Activated CD4-positive, alpha-beta T cell treated with anti-CD3 and anti-CD28 coated beads, Interleukin-2, amount 10 ng/mL, durations not matched to agents 7 days and 5 days (primary cell): ENCODE data around the gene CCSER1. TPM values are rescaled to one million over a fixed set of nuclear protein-coding genes. Genes with fewer than 3 reads are reported as not detected.
"Not testable (repeated sequence)": the region's sequence is repeated elsewhere in the genome, so short reads cannot be mapped to it uniquely, and the experiment has no call there.

Experiments used
- CTCF ChIA-PET: fragments of 350-600 bp; sonication (Branson Sonifier 250); formaldehyde crosslinking; loops from one replicate; lab custom pipeline; 2021; ENCODE audit warnings: antibody characterized with exemption; lab: Charles Lee
- POLR2A ChIA-PET: fragments of 350-600 bp; sonication (Branson Sonifier 250); formaldehyde crosslinking; loops from one replicate; lab custom pipeline; 2021; ENCODE audit warnings: antibody characterized with exemption; lab: Charles Lee
- DNase-seq: peaks from one replicate; pipeline ENCODE4 v3.0.0-alpha.2; 2020
- H3K27ac Mint-ChIP-seq: one replicate; pipeline ENCODE4 v1.8.0; 2021; ENCODE audit warnings: mild to moderate bottlenecking, moderate library complexity, mixed read lengths
- H3K27me3 Mint-ChIP-seq: one replicate; pipeline ENCODE4 v1.8.0; 2021; ENCODE audit warnings: mixed read lengths
- H3K36me3 Mint-ChIP-seq: one replicate; pipeline ENCODE4 v1.8.0; 2021; ENCODE audit warnings: low read depth, mixed read lengths
- H3K4me1 Mint-ChIP-seq: one replicate; pipeline ENCODE4 v1.8.0; 2021; ENCODE audit warnings: mixed read lengths
- H3K4me3 Mint-ChIP-seq: one replicate; pipeline ENCODE4 v1.8.0; 2021; ENCODE audit warnings: mild to moderate bottlenecking, moderate library complexity, mixed read lengths
- H3K9me3 Mint-ChIP-seq: one replicate; pipeline ENCODE4 v1.8.0; 2021; ENCODE audit warnings: mixed read lengths
- total RNA-seq, 2 experiments: library from RNA; stranded (reverse); gene quantifications; one replicate each; pipeline ENCODE4 v1.2.3, GENCODE V29; 2021

CCSER1 gene
- total RNA-seq, 2 experiments from 2014 or later: 0.15 TPM; not detected in 1

DNA sequence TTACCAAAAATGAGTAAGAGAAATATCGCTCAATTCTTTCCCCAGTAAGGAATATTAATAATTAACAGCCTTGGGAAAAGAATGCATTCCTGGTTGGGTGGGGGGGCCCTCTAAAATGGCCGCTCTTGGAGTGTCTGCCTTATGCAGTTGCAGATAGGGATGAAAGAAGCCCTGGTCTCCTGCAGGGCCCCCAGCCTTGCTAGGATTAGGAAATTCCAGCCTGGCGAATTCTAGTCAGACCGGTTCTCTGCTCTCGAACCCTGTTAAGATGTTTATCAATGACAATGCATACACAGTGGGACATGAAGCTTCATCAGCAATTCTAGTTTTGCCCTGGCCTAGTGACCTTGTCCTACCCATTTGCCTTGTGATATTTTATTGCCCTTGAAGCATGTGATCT lies 1128.8 kb downstream of the CCSER1 start:
- Mint-ChIP-seq H3K27me3 (no peaks in the 10 kb centered on the region), H3K27ac (no peak overlapping the region), H3K4me3 (no peak overlapping the region), H3K36me3 (no peaks in the 10 kb centered on the region), H3K9me3 (no peaks in the 10 kb centered on the region), H3K4me1 (no peaks in the 10 kb centered on the region)
- DNase-seq: no peak
- ChIA-PET CTCF (no interaction called here), POLR2A (no interaction called here)

DNA sequence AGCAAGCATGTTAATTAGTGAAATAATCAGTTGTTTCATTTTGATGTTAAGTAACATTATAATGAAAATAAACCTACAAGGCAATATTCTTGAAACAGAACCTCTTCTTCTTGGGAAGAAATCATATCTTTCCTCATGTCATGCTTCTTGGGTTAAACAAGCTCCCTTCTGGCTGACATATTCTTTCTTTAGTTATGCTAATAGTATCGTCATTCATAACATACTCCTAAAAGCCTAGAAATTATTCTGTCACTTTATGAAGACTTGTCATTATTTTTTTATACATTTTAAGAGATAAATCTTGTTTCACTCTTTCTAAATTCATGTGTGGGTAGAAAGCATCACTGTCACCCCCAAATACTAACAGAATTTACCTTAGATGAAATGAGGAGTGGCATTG lies 1129.6 kb downstream of the CCSER1 start:
- Mint-ChIP-seq H3K9me3 (no peaks in the 10 kb centered on the region), H3K4me3 (no peak overlapping the region), H3K36me3 (no peaks in the 10 kb centered on the region), H3K27me3 (no peaks in the 10 kb centered on the region), H3K4me1 (no peaks in the 10 kb centered on the region), H3K27ac (no peak overlapping the region)
- ChIA-PET CTCF (no interaction called here), POLR2A (no interaction called here)
- DNase-seq: no peak

DNA sequence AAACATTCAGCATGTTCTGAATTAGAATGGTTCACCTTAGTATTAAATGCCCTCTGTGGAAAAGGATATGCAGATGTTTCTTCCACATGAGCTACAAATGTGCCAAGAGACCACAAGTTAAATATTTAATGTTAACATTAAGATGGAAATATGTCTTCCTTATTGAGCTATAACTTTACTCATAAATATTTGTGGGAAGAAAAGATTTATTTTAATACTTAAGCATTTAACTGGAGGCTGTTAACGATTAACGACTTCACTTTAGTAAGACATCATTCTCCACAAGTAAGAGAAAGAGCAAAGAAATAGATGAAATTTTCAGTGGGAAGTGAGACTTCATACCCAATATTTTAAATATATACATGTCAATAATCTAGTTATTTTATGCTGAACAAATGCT lies 1130.5 kb downstream of the CCSER1 start:
- H3K4me3 Mint-ChIP-seq: no peak overlapping the region
- no peaks in the 10 kb centered on the region for H3K9me3 Mint-ChIP-seq
- H3K27ac Mint-ChIP-seq: no peak overlapping the region
- DNase-seq: no peak
- ChIA-PET POLR2A (no interaction called here), CTCF (no interaction called here)
- no peaks in the 10 kb centered on the region for H3K36me3 Mint-ChIP-seq
- H3K27me3 Mint-ChIP-seq: no peaks in the 10 kb centered on the region
- H3K4me1 Mint-ChIP-seq: no peaks in the 10 kb centered on the region

DNA sequence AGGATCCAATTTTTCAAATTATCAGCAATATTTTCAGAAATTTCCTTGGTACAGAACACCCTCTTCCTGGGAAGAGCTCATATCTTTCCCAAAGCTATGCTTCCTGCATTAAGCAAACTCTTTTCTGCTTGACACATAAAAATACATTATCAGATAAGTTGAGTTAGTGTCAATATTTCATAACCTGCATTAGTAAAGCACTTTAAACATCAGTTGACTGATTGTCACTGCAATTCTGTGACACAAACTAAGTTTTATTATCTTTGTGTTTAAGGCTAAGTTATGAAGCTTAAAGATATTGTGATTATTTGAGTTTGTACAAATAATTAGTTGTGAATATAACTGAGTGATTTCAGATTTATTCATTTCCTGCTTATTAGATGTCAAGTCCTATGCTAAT lies 1131.1 kb downstream of the CCSER1 start:
- H3K36me3 Mint-ChIP-seq: no peaks in the 10 kb centered on the region
- H3K9me3 Mint-ChIP-seq: no peaks in the 10 kb centered on the region
- no peaks in the 10 kb centered on the region for H3K4me1 Mint-ChIP-seq
- ChIA-PET CTCF (no interaction called here), POLR2A (no interaction called here)
- DNase-seq: no peak
- H3K27me3 Mint-ChIP-seq: no peaks in the 10 kb centered on the region
- H3K4me3 Mint-ChIP-seq: no peak overlapping the region
- no peak overlapping the region for H3K27ac Mint-ChIP-seq

DNA sequence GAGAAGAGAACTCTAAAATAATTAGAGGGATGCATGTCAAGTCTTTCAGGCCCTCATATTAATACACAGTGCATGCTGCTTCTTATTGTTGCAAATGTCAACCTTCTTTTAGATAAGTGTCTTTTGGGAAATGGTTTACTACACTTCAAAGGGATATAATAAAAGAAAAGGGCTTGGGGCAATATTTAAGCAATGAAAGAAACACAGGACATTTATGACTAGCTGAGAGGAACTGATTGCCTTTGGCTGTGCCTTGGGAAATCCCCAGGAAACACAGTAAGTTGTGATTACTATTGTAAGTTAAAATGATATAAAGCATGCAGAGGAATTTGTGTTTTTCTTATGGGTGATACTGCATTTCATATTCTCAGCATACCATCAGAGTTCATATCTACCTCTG lies 1140.3 kb downstream of the CCSER1 start:
- Mint-ChIP-seq H3K27me3 (no peaks in the 10 kb centered on the region), H3K4me3 (no peak overlapping the region), H3K4me1 (no peaks in the 10 kb centered on the region), H3K36me3 (no peaks in the 10 kb centered on the region), H3K27ac (no peak overlapping the region), H3K9me3 (peaks cover 7% of the 10 kb centered on the region)
- ChIA-PET CTCF (no interaction called here), POLR2A (no interaction called here)
- DNase-seq: no peak

DNA sequence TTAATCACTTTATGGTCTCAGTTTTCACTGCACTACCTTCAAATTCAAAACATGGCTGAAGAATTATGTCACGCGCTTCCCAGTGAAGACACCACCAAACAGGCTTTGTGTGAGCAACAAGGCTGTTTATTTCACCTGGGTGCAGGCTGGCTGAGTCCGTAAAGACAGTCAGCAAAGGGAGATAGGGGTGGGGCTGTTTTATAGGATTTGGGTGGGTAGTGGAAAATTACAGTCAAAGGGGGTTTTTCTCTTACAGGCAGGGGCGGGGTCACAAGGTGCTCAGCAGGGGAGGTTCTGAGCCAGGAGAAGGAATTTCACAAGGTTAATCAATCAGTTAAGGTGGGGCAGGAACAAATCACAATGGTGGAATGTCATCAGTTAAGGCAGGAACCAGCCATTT lies 1141.3 kb downstream of the CCSER1 start:
- CTCF ChIA-PET, H3K36me3 Mint-ChIP-seq, H3K27me3 Mint-ChIP-seq, DNase-seq, POLR2A ChIA-PET, H3K4me1 Mint-ChIP-seq, H3K9me3 Mint-ChIP-seq, H3K27ac Mint-ChIP-seq, H3K4me3 Mint-ChIP-seq: not testable (repeated sequence)

DNA sequence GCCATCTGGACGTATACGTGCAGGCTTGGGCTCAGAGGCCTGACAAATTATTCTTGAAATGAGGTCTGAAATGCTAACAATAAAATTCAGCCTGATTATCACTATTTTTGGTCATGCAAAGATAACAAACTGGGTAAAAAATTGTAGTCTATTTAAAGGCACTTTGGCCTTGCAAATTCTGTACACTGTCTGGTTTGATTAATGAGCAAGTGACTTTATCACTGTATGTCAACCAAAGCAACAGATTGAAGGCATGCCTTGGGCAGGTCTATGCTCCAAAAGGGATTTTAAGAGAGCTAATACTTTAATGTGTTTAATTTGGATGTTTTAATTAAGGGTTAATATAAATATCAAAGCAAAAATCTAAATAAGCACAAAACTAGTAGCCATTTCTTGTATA lies 1141.7 kb downstream of the CCSER1 start:
- Mint-ChIP-seq H3K4me1 (no peaks in the 10 kb centered on the region), H3K36me3 (no peaks in the 10 kb centered on the region), H3K4me3 (no peak overlapping the region), H3K9me3 (peaks cover 7% of the 10 kb centered on the region), H3K27me3 (no peaks in the 10 kb centered on the region), H3K27ac (no peak overlapping the region)
- DNase-seq: no peak
- CTCF ChIA-PET: no interaction called here
- POLR2A ChIA-PET: no interaction called here

DNA sequence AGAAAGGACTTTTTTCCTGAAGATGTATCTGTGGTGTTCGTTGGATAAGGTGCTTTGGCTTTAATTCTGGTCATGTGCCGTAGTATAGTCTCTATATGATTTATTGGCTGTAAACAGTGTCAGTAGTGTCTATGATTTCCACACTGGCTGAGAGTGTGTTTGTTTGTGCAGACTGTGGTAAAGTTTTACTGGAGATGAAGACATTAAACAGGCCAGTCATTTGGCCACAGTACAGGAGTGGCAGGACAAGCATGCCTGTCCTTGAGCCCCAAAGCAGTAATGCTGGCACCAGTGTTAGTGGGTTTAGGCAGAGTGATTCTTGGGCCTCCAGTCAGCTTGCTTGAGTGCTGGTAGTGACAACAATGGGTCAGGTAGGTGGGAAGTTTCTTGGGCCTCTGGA lies 1152.7 kb downstream of the CCSER1 start:
- CTCF ChIA-PET: no interaction called here
- H3K9me3 Mint-ChIP-seq: peaks cover 19% of the 10 kb centered on the region
- DNase-seq: no peak
- POLR2A ChIA-PET: no interaction called here
- no peak overlapping the region for H3K27ac Mint-ChIP-seq
- H3K36me3 Mint-ChIP-seq: no peaks in the 10 kb centered on the region
- no peak overlapping the region for H3K4me3 Mint-ChIP-seq
- no peaks in the 10 kb centered on the region for H3K27me3 Mint-ChIP-seq
- no peaks in the 10 kb centered on the region for H3K4me1 Mint-ChIP-seq

DNA sequence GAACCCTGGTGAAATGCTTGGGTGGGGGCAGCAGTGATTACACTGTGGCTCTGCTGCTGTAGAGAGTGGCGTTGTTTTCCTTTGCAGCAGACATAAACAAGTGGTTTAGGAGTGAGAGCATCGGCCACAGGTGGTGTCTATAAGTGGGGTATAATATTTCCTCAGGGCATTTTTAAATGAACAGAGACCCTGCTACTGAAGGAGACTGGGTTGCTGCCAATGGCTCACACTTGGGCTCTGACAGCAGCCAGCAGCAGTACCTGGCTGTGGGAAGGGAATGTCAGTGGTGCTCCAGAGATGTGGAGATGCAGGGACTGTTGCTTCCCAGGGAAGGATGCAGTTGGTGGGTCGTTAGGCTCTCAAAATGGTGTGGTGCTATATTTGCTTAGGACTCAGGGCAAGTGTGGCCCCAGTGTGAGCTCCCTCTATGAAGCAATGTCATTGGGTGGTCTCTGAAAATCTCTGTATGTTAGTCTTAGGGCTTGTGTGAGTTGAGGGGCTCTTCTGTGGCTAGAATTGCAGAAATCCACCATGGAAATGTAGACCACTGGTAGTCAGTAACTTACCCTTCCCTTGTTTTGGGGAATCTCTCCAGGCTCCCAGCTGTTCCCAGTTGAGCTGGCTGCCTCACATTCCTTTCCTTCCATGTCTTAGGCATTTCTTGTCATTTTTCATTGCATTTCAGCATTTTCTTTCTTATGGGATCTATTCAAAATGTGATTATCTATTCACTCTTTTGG lies 1153.5 kb downstream of the CCSER1 start:
- no peaks in the 10 kb centered on the region for H3K4me1 Mint-ChIP-seq

DNA sequence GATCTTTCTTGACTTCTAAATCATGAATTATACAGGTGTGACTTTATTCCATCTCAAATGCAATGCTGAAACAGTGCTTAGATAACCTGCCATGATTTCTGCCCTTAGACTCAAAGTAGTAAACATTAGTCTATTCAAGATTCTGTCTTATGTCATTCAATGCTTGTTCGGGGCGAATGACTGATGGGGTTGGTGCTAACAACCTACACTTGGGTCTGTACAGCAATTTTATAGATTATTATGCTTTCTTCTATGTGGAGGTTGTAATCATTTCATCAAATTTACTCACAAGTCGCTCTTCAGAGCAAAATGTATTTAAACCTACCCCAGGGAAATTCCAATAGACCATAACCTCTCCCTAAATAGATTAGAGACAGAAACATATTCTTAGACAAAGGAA lies 1155.0 kb downstream of the CCSER1 start:
- Mint-ChIP-seq H3K27me3 (no peaks in the 10 kb centered on the region), H3K27ac (no peak overlapping the region), H3K4me3 (no peak overlapping the region), H3K36me3 (no peaks in the 10 kb centered on the region), H3K4me1 (no peaks in the 10 kb centered on the region), H3K9me3 (peaks cover 11% of the 10 kb centered on the region)
- ChIA-PET POLR2A (no interaction called here), CTCF (no interaction called here)
- no peak for DNase-seq

More for the DNA sequence above, 1153.5 kb downstream of the CCSER1 start:
- POLR2A ChIA-PET: no interaction called here
- Mint-ChIP-seq H3K4me3 (no peak overlapping the region), H3K27ac (no peak overlapping the region), H3K27me3 (no peaks in the 10 kb centered on the region), H3K36me3 (no peaks in the 10 kb centered on the region), H3K9me3 (peaks cover 15% of the 10 kb centered on the region)
- no peak for DNase-seq
- CTCF ChIA-PET: no interaction called here

DNA sequence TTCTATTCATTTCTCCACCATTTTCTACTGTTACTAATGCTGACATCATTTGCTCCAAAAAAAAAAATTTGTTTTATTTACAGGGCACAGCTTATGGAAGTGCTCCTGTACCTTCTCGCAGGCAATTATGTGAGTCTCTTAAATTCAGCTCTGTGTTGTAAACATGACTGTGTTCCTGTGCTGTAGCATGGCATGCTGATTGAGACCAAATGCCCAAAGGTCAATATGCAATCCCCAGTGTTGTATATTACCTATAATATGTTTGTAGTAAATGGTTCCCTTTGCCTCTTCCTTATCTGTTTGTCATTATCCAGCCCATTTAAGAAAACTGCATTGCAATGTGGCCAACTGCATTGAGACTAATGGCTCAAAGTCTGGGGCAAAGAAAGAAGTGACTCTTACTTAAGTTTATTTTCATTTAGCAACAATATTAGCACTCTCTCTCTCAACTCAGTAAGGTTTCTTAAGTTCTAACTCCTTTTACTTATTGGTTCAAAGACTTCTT lies 1156.6 kb downstream of the CCSER1 start:
- H3K27me3 Mint-ChIP-seq: no peaks in the 10 kb centered on the region
- H3K4me1 Mint-ChIP-seq: no peaks in the 10 kb centered on the region
- POLR2A ChIA-PET: no interaction called here
- no peak overlapping the region for H3K4me3 Mint-ChIP-seq
- no peak overlapping the region for H3K27ac Mint-ChIP-seq
- CTCF ChIA-PET: no interaction called here
- H3K9me3 Mint-ChIP-seq: peaks cover 10% of the 10 kb centered on the region
- no peak for DNase-seq
- no peaks in the 10 kb centered on the region for H3K36me3 Mint-ChIP-seq

DNA sequence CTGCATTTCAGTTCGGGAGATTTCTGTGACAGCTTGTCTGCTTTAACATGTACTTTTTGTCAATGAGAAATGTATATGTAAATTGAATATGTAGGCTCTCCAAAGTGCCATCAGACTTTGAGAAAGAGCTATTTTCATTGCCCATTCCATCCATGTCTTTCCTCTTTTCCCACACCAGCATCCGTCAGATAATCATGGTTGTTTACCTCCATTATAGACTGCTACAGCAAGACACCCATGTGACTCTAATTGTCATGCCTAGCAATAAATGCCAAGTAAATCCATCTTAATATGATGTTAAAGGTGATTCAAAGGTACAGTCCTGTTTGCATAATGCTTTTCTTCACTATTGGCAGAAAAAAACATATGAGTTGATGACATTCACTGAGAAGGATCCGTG lies 1157.3 kb downstream of the CCSER1 start:
- ChIA-PET CTCF (no interaction called here), POLR2A (no interaction called here)
- no peak overlapping the region for H3K4me3 Mint-ChIP-seq

DNA sequence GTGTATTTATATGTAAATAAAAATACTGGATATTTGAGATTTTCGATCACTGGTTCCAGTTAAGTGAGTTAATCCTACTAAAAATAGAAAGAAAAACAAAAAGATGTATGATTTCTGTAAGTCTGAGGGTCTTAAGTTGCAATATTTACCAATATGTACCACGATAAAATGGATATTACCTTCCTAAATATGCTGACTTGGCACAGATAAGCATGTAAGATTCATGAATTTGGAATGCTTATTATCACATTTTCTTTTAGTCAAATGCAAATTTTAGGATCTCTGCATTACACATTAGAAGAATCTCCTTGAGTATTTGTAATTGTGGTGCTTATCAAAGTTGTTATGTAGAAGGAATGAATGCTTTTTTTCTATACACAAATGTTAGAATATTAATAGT lies 1158.3 kb downstream of the CCSER1 start:
- POLR2A ChIA-PET: no interaction called here
- Mint-ChIP-seq H3K4me1 (no peaks in the 10 kb centered on the region), H3K36me3 (no peaks in the 10 kb centered on the region), H3K4me3 (no peak overlapping the region), H3K9me3 (peaks cover 5% of the 10 kb centered on the region), H3K27ac (no peak overlapping the region), H3K27me3 (no peaks in the 10 kb centered on the region)
- CTCF ChIA-PET: no interaction called here
- DNase-seq: no peak

More for the DNA sequence above, 1157.3 kb downstream of the CCSER1 start:
- H3K9me3 Mint-ChIP-seq: peaks cover 8% of the 10 kb centered on the region
- H3K4me1 Mint-ChIP-seq: no peaks in the 10 kb centered on the region
- H3K27me3 Mint-ChIP-seq: no peaks in the 10 kb centered on the region
- DNase-seq: no peak
- no peaks in the 10 kb centered on the region for H3K36me3 Mint-ChIP-seq
- no peak overlapping the region for H3K27ac Mint-ChIP-seq

DNA sequence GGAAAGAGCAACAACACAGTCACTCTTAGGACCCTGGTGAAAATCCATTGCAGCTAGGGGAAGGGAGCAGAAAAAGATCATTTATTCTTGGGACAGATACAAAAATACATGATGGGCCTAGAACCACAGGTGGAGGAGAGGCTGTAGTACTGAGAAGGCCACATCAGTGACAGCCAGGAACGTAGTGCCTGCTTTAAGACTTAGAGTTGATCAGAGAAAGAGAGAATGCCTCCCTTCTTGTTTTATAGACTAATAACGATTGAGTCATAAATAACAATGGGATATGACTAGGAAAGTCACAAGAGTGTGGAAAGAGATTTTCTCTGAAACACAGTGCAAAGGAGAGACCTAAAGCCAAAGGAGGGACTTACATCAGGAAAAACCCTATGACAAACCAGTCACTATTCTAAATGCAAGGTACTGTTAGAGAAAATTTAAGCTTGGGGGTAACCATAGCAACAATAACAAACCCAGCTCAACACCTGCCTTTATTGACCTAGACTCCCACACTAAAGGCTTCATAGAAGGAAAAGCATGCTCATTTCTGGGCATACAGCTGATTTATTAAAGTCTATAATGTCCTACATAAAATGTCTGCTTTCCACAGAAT lies 1161.6 kb downstream of the CCSER1 start:
- Mint-ChIP-seq H3K27me3 (no peaks in the 10 kb centered on the region), H3K4me1 (no peaks in the 10 kb centered on the region), H3K27ac (no peak overlapping the region), H3K4me3 (no peak overlapping the region), H3K9me3 (peaks cover 2% of the 10 kb centered on the region), H3K36me3 (no peaks in the 10 kb centered on the region)
- CTCF ChIA-PET: no interaction called here
- DNase-seq: no peak
- POLR2A ChIA-PET: no interaction called here
